HG02623 (cell line): ENCODE data around the gene STARD10.

Experiments
- ATAC-seq: cut with Tn5 transposase; IDR thresholded peaks from one replicate; pipeline ENCODE4 v1.9.1; 2021; ENCODE audit warnings: moderate library complexity; ENCODE audit not compliant: unreplicated experiment

STARD10 gene

DNA sequence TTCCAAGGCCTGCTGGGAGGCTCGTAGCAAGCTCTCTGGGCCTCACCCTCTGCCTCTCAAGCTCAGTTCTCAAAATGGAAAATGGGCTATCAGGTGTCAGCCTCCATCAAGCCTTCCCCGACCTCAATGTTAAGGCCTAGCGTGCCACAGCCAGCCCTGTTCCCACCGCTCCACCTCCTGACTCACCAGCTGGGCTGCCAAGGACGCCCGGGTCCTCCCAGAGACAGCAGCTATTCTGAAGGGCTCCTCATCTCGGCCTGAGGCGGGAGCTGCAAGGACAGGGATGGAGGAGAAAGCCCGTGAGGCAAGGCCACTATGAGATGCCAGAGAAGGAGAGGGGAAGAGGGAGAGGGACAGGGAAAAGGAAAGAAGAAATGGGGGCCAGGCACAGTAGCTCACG is 61.5 kb downstream of the STARD10 start:
- no peak for ATAC-seq

DNA sequence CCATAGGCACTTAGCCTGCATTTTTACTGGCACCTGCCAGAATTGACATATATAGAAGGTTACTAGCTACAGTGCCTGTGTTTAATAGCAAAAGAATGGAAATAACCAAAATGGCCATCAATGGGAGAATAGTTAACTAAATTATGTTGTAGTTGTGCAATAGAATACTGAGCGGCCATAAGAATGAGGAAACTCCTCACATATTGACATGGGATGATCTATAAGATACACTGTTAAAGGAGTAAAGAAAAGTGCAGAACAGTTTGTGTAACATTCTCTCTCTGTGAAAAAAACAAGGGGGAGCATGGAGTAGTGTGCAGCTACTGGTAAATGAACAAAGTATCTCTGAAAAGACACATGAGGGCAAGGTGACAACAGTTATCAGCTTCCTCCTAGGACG is 63.1 kb downstream of the STARD10 start:
- no peak for ATAC-seq

DNA sequence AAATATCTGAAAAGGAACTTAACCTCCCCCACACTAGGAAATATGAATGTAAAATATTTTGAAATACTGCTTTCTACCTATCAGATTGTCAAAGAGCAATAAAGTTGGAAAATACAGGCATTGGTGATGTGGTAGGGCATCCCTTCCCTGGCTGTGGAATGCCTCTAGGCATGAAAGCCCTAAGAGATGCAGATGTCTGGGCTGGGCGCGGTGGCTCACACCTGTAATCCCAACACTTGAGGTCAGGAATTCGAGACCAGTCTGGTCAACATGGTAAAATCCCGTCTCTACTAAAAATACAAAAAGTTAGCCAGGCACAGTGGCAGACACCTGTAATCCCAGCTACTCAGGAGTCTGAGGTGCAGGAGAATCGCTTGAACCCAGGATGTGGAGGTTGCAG is 63.6 kb downstream of the STARD10 start:
- ATAC-seq, result no peak

DNA sequence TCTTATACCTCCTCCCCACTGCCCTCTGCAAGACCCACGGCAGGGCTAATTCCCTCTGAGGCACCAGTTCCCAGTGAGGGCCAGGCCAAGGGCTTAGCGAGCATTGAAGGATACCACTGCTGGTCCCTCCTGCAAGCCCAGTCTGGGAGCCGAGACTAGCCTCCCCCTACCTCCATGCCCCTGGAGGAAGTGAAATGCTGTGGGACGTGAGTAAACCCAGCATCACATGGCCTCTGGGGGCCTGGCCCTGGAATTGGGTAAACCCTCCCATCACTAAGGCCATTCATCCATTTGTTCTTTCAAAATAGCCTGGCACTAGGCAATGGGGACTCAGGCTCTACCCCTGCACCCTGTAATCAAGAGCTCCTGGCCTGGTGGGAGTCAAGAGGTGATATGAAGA is 66.3 kb downstream of the STARD10 start:
- no peak for ATAC-seq

DNA sequence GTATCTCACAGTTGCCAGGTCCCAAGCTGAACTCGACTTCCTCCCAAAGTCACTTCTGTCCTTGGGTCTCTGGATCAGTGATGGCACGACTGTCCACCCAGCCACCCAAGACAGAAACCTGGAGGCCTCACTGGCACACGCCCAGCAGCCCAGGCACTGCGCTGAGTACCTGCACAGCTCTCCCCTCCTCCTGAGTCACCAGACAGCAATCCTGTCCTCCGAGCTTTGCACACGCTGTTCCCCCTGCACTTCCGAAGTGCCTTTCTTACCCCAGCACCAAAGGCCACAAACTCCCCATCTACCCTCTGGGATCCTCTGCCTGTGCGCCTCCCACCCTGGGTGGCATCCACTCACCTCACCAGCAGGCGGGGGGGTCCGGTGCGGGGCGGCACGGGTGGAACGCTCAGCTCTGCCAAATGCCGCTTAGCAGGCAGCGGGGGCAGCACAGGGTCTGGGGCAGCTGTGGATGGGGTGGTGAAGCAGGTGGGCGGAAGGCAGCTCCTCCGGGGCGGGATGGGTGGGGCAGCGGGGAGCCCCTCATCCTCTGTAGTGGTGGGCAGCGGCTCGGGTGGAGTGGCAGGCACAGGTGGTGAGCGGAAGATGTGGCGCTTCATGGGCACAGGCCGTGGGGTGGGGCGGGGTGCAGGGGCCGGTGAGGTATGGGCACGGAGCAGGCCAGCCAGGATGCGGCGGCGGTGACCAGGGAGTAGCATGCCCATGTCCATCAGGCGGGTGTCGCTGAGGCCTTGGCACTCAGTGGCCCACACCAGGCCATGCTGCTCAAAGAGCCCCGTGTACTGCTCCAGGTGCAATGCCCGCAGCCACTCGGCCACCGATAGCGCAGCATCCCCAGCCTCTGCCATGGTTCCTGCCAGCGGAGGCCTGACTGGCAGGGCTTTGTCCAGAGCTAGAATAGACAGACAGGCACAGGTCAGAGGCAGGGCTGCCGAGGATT is 67.3 kb downstream of the STARD10 start:
- no peak for ATAC-seq

DNA sequence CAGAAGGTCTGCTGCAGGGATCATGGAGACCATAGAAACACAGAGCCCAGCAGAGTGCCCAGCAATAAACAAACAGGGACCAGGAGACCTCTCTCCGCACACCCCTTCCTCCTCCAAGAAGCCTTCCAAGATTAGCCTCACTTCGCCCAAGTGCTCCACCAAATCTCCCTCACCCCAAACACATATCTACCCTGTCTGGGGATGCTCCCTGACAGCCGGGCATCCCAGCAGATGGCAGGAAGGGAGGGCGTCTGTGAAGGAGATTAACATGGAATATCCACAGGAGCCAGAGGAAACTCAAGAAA is 68.2 kb downstream of the STARD10 start:
- ATAC-seq, result no peak

DNA sequence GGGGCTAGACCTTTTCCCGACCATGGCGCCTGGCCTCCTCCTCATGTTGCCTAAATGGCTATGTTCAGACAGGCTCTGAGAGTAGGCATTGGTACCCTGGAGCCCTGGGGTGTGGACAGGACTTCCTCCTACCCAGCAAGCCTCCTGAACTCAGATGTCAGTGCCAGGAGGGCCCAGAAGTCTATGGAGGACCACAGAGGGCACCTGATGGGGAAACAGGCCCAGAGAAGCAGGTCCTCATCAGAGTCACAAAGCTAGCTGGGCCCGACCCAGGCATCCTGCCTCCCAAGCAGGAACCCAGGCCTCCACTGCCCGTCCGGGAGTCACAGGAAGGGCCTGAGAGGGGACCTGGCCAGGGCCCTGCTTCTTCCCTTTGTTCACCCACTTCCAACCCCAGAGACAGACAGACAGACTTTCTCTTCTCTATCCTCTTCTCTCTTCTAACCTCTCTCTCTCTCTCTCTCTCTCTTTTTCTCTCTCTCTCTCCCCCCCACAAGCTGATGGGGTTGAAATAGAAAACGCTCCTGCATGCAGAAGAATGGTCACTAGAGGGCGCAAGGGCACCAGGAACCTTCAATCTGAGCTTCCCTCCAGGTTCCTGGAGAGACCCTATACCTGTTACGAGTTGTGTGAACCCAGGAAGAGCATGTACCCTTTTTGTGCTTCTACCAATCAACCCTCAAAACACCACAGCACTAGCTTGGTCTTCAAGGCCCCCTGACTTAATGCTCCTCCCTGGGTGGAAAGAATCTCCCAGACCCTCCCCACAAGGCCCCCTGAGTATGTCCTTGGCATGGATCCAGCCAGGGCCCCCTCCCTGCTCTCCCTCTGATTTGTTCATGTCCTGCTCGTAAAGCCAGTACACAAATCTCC is 68.8 kb downstream of the STARD10 start:
- no peak for ATAC-seq

DNA sequence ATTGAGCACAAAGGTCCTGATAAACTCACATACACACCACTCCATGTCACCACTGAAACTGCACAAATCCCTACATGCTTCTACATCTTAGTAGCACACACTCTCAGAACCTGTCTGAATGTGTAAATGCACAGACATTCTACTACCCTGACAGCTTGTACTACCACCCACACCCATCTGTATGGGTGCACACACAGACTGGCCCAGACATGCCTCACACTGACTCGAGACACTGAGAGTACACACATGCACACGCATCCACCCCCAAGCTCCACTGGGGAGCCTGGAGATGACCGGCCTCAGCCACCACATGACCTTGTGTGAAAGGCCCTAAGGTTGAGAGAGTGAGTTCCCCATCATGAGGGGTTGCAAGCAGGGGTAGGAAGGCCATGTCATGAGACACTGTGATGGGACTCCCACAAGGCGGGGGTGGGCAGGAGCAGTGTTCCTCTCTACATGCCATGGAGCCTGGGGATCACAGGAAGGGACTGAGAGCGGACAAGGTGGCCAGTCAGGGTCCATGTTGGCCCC is 69.8 kb downstream of the STARD10 start:
- ATAC-seq, result no peak

DNA sequence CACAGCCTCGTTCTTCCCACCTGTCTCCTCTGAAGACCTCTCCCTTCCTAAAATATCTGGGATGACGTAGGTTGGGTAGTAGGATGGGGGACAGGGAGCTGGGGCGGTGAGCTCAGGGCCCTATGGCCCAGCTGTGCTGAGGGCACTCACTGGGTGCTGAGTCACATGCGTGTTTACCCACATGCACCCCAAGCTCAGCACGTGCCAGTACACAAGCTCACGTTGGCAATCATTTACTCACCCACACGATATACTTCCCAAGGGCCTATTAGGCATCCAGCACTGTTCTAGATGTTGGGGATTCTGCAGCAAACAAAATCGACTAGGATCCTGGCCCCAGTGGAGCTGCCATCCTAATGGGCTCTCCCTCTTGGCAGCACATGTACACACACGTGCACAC is 70.3 kb downstream of the STARD10 start:
- ATAC-seq, result no peak

DNA sequence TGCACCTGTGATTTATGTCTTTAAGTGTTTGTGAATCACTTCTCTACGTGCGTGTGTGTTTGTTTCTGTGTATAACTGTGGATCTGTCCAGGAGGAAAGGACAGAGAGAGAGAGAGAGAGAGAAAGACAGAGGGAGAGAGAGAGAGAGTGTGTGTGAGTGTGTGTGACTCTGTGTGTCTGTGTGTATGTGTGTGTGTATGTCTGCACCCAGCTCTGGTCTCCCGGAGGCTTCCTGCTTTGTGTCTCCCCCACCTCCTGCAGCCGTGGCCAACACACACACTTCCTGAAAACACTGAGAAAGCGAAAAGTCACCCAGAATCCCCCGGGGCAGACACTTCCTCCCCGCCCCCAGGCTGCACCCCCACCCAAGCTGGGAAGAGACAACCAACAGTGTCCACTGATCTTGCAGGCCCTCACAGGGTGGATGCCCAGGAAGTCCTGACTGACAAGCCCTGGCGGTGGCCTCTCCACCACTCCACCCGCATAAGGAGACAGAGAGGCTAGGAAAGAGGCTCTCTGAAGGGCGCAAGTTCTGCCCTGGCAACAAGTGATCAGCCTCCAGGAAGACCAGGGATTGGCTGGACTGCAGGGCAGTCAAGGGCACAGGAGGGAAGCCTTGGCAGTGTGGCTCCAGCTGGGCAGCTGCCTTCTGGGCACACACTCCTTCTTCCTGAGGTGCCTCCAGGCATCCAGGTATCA is 71.6 kb downstream of the STARD10 start:
- ATAC-seq, result peak; percentile 73

DNA sequence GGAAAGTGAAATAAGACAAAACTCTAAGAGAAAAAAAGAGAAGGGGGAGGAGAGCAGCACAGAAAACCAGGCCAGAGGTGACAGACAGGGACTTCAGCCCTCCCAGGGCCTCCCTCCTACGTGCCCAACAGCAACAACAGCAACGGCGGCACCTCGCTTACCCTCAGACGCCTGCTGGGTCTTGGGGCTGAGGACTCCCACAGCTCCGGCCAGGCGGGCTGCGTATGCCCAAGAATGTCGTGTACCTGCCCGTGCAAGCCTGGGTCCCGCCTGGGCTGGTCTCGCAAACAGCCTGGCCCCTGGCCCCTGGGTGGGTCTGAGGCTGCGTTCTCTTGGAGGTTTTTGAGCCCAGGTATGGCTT is 72.2 kb downstream of the STARD10 start:
- no peak for ATAC-seq

DNA sequence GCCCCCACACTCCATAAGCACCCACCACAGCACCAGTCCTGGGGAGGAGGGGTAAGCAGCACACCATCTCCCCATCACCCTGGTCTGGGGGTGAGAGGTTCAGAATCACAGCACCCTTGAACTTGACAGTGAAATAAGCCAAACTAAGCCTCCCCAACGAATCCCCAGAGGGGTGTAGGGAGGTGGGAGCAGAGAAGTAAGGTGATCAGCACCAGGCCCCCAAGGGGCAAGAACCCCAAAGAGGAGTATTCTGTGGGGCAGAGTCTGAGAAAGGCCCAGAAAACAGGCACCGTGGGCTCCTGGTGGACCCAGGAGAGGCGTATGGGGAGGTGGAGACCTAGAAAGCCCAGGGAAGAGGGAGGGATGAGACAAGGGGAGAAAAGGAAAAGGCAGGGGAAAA is 72.6 kb downstream of the STARD10 start:
- no peak for ATAC-seq

DNA sequence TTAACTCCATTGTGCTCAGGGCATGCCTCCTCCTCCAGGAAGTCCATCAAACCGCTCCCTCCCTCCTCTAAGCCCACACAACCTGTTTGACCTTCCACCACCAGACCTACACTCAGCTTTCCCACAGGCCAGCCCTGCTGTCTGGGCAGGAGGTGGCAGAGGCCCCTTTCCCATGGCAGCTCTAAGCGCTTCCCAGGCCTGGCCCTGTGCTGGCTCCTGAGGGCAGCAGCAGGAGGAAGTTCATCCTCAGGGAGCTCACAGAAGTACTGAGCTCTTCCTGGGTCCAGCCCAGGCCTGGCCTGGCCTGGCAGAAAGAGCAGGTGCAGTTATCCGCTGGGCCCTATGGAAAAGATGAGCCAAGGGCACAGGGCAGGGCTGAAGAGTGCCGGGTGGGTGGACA is 73.1 kb downstream of the STARD10 start:
- no peak for ATAC-seq

DNA sequence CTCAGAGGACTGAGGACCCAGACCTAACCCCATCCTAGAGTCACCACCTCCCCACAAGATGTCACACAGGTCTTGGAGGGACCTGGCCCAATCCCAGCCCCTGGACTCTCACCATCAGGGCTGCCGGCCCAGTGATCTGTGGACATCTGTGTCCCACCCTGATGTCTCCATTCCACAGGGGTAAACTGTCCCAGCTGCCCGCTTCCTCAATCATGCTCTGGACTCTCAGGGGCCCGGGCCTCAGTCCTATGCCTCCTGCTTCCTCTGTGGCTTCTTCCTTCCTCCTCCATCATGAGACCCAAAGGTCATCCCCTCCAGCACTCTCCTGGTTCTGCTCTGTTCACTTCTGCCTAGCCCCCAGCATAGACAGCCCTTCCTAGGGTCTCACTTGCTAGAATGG is 73.8 kb downstream of the STARD10 start:
- ATAC-seq, result no peak

DNA sequence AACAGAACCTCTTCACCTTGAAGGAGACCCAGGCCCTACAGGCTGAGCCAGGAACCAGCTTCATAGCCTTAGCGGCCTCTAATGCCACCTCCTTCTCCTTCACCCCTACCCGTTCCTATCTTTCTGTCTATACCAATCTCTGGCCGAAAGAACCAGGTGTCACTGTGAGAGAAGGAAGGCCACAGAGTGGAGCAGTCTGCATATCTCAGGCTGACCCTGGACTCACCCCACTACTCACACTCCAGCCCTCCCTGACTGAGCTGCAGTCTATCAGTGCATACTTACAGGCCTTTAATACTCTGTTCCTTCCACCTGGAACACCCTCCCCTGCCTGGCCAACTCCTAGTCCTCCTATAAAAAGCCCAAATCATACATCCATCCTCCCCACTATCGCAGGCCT is 74.3 kb downstream of the STARD10 start:
- no peak for ATAC-seq

DNA sequence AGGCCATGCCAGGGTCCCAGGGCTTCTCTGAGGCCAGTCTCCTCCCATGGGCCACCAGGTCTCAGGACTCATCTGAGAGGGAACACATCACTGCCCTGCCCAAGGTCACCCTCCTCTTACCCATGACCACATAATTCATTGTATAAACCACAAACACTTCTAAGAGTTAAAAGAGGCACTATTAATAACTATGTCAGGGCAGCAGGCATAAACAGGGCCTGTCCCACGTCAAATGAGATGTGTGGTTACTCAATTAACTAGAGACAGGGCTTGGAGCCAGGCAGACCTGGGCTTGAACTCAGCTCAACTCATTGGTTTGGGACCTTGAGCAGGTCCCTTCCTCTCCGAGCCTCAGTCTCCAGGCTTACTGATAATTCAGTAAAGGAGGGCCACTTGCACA is 74.7 kb downstream of the STARD10 start:
- no peak for ATAC-seq

DNA sequence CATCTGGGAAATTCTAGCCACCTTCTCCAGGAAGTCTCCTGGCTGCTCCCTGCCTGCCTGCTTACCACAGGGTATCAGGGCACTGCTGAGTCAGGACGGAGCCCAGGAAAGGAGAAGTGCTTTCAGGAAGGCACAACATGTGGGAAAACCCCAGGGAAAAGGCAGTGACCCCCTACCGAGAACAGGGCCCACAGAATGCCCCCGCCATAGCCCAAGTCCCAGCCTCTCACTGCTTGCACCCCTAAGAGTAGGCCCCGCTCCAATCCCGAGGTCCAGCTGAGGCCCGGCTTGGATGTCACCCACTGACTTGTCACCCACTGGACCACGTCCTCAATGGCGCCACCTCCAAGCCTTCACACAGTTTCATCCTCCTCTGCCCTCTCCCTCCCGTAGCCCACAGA is 75.7 kb downstream of the STARD10 start:
- no peak for ATAC-seq

DNA sequence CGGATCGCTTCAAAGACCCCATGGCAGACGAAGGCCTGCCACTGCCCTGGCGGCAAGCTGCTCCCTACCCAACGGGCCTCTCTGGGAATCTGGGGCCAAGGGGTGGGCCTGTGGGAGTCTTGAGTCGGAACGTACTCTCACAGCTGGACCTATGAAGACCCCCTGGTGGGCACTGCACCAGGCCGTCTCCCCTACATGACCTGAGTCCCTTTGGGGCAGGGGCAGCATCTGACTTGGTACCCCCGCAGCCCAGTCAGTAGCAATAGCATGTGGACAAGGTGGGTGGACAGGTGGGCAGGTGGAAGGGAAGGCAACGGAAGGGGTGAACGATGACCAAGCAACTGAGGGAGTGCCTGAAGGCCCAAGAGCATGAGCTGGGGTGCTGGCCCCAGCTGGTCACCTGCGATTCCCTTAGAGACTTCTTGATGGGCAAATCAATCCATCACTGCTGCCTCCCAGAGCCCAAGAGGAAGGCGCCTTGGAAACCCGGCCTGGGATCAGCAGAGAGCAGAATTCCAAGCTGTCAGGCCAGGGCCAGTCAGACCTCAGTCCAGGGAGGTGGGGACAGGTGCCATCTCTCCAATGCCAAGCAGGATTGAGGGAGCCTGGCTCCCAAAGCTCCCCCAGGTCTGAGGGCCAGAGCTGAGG is 76.9 kb downstream of the STARD10 start:
- ATAC-seq, result no peak

DNA sequence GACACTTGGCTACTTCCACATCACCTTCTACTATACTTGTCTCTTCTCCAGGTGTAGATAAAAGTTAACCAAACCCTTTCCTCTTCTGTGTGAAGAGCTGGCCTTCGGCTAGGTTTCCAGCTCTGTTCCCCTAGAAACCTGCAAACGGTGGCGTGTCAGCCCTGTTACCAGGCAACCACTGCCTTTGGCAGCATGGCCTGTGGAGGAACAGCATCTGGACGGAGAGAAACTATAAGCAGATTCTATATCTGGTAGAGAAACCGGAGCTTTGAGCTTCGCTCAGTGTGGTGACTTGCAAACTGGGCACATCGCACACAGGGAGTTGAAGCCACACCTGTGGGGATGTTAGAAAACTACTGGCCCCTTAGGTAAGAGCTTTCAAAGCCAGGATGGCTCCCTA is 77.6 kb downstream of the STARD10 start:
- ATAC-seq, result no peak

DNA sequence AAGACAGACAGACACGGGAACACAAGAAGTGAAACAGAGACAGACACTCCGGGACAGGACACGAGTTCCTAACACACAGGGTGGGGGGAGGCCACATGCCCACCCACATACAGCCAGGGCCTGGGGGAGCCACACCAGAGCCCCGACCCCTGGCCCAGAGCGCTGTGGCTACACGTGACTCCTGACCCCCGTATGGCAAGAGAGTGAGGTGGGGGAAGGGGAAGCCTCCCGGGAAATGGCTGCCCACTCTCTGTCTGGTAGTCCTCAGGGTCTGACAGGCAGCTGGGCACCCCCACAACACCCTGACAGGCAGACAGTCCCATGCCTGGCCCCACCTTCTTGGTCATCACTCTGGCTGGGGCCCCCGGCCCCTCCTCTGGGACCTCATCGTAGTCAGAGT is 81.0 kb downstream of the STARD10 start:
- ATAC-seq, result no peak

DNA sequence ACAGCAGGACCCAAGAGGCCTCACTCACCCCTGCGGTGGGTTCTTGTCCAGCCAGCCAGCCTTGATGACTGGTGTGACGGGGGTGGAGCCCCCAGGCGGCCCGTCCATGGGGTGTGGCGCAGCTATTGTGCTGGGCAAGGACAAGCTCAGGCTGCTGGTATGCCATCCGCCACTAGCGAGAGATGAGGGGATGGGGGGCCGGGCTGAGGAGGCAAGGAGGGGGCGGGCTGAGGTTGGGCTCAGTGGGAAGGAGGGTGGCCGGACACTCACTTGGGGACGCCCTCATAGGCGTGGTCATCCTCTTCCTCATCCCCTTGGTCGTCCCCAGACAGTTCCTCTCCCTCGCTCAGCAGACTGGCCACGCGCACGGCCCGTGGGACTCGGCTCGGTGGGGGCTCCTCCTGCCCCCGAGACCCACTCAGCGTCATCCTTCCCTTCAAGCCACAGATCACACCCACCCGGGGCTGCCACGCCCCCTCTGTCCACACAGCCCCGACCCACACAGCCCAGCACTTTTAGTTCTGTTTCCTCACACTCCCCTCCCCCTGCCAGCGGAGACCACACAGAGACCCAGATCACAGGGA is 81.6 kb downstream of the STARD10 start:
- ATAC-seq, result no peak
